CD4-positive, alpha-beta T cell treated with Interleukin-15 for 4 hours (primary cell): ENCODE results near the gene LORICRIN.

ENCODE experiments used
- DNase-seq: peaks from one replicate; pipeline ENCODE4 v3.0.0-alpha.2; 2020; ENCODE audit warnings: low spot score

The LORICRIN gene

GRCh38 chr1:153250166-153250565, 9.3 kb upstream of the LORICRIN start:
- DNase-seq, result no peak

- no peak for DNase-seq
Observed at GRCh38 chr1:153251087-153251486, 8.4 kb upstream of the LORICRIN start.

- no peak for DNase-seq
Observed at GRCh38 chr1:153251562-153251961, 7.9 kb upstream of the LORICRIN start.

- no peak for DNase-seq
Observed at GRCh38 chr1:153251988-153252387, 7.5 kb upstream of the LORICRIN start.

GRCh38 chr1:153253076-153253475, 6.4 kb upstream of the LORICRIN start:
- no peak for DNase-seq

GRCh38 chr1:153253693-153254092, 5.8 kb upstream of the LORICRIN start:
- no peak for DNase-seq

- peak; percentile 2 for DNase-seq
Observed at GRCh38 chr1:153260585-153261280, 1.2 kb downstream of the LORICRIN start.

GRCh38 chr1:153261281-153262069, 2.0 kb downstream of the LORICRIN start:
- DNase-seq, result peak; percentile 16

GRCh38 chr1:153262070-153262366, 2.5 kb downstream of the LORICRIN start:
- DNase-seq, result no peak

- DNase-seq, result no peak
Observed at GRCh38 chr1:153262462-153263157, 3.1 kb downstream of the LORICRIN start.

- DNase-seq, result no peak
Observed at GRCh38 chr1:153265457-153265856, 6.0 kb downstream of the LORICRIN start.

GRCh38 chr1:153271711-153272110, 12.2 kb downstream of the LORICRIN start:
- no peak for DNase-seq

- no peak for DNase-seq
Observed at GRCh38 chr1:153272186-153272585, 12.7 kb downstream of the LORICRIN start.

- peak; percentile 35 for DNase-seq
Observed at GRCh38 chr1:153277852-153278251, 18.4 kb downstream of the LORICRIN start.

GRCh38 chr1:153288634-153289275, 29.3 kb downstream of the LORICRIN start:
- no peak for DNase-seq

- no peak for DNase-seq
Observed at GRCh38 chr1:153291514-153291913, 32.0 kb downstream of the LORICRIN start.

- no peak for DNase-seq
Observed at GRCh38 chr1:153292185-153292584, 32.7 kb downstream of the LORICRIN start.

GRCh38 chr1:153292740-153293479, 33.4 kb downstream of the LORICRIN start:
- DNase-seq, result no peak

- no peak for DNase-seq
Observed at GRCh38 chr1:153293480-153293775, 33.9 kb downstream of the LORICRIN start.

GRCh38 chr1:153293851-153294250, 34.4 kb downstream of the LORICRIN start:
- DNase-seq, result peak; percentile 1

- DNase-seq, result no peak
Observed at GRCh38 chr1:153302308-153302707, 42.8 kb downstream of the LORICRIN start.

- no peak for DNase-seq
Observed at GRCh38 chr1:153305682-153306081, 46.2 kb downstream of the LORICRIN start.
